ENCODE data around the gene MORN1.

The MORN1 gene

DNA sequence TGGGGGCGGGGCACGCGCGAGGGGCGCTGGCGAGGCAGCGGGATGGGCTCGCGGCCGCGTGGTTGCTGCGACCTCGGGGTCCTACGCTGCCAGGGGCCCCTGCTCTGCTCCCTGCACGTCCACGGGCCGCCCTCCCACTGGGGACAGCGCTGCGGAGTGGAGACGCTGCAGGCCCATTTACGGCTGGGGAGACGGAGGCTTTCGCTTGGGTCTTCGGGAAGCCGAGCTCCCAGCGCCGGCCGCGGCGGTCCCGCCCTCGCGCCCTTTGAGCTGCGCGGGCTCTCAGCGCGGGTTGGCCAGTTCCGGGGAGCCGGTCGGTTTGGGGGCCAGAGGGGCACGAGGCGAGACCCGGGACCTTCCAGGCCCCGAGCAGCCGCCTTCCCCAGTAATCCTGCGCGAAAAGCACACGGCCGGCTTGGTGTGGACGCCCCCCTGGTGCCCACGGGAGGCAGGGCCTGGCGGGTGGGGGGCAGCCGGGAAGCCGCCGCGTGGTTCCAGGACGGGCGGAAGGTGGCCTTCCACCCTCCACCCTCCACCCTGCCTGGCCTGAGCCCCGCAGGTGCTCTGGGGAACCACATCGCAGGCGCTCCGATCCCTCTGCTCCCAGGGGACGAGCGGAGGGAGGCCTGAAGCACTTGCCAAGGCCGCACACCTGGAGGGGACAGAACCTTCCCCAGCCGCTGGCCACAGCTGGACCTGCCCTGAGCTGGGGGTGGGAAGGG lies 21.6 kb upstream of the MORN1 start:
- peak; percentile 39 for DNase-seq (ENCODE audit: low read depth)
- H3K4me3 ChIP-seq (ENCODE audit: control insufficient read depth, low read depth, low read length): peak overlapping the region; percentile 58
- TF ChIP-seq, protein P1, sequence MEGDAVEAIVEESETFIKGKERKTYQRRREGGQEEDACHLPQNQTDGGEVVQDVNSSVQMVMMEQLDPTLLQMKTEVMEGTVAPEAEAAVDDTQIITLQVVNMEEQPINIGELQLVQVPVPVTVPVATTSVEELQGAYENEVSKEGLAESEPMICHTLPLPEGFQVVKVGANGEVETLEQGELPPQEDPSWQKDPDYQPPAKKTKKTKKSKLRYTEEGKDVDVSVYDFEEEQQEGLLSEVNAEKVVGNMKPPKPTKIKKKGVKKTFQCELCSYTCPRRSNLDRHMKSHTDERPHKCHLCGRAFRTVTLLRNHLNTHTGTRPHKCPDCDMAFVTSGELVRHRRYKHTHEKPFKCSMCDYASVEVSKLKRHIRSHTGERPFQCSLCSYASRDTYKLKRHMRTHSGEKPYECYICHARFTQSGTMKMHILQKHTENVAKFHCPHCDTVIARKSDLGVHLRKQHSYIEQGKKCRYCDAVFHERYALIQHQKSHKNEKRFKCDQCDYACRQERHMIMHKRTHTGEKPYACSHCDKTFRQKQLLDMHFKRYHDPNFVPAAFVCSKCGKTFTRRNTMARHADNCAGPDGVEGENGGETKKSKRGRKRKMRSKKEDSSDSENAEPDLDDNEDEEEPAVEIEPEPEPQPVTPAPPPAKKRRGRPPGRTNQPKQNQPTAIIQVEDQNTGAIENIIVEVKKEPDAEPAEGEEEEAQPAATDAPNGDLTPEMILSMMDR (conservative IDR thresholded peaks at IDR 0.05; ENCODE audit: control insufficient read depth, insufficient read depth, low read depth, low read length): no peak

DNA sequence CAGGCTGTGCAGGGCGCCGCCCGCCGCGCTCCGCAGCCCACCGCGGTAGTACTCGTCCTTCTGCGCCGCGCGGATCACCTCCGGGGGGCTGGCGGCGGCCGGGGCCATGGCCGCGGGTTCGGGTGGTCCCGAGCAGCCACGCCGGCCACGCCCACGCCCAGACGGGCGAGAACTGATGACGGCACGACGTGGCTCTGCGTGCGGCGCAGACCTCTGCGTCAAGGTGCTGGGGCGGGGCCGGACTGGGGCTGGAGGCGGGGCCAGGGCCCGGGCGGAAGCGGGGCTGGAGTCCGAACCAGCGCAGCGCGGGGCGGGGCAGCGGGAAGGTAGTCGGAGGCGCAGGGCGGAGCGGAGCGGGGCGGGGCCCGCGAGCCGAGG lies 21.0 kb upstream of the MORN1 start, which contains the start of gene PEX10:
TSS of gene PEX10 (minus strand) at position 170 of the 378 bp plus-strand sequence. CDS start at position 108, 62 bp downstream.
- peak; percentile 88 for DNase-seq (ENCODE audit: low read depth)
- peak within 1 kb of the TSS; percentile 73 for H3K4me3 ChIP-seq (ENCODE audit: control insufficient read depth, low read depth, low read length)
- TF ChIP-seq, protein P1 (conservative IDR thresholded peaks at IDR 0.05; ENCODE audit: control insufficient read depth, insufficient read depth, low read depth, low read length): no peak

DNA sequence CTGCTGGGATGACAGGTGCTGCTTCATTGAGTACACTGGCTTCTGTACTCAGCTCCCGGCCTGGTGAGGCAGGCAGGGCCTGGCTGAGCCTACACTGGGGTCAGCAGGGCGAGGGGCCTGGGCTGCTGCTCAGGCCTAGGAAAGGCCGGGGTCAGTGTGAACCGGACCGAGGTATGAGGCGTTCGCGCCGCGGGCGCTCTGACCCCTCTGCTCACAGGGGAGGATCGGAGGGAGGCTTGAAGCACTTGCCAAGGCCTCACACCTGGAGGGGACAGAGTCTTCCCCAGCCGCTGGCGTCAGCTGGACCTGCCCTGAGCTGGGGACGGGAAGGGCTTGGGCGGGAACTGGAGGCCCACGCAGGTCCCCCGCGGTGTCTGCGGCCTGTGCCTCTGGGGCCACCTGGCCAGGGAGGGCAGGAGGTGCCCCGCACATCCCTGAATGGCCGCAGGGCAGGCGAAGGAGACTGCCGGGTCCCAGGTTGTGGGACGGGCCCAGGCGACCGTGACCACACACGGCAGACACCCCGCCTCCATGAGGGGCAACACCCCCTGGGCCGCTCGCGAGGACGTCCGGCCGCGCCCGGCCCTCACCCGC lies 20.5 kb upstream of the MORN1 start:
- TF ChIP-seq, protein P1 (conservative IDR thresholded peaks at IDR 0.05; ENCODE audit: control insufficient read depth, insufficient read depth, low read depth, low read length): no peak
- peak overlapping the region; percentile 73 for H3K4me3 ChIP-seq (ENCODE audit: control insufficient read depth, low read depth, low read length)
- DNase-seq (ENCODE audit: low read depth): no peak

DNA sequence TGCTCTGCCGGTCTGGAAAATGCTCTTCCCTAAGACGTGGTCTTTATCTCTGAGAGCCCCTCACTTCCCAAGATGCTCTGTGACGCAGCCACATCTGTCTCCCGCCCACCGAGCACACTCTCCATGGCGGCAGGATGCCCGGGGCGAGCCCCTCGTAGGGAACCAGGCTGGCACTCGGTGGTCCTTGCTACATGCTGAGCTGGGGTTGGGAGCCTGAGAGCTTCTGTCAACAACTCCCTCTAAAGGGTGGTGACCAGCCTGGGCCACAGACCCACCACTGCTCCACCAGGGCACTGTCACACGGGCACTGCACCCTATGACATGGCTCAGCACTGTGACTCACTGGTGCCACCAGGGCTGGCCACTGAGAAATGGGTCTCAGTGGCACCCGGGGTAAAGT lies 18.4 kb upstream of the MORN1 start:
- TF ChIP-seq, protein P1 (conservative IDR thresholded peaks at IDR 0.05; ENCODE audit: control insufficient read depth, insufficient read depth, low read depth, low read length): no peak
- H3K4me3 ChIP-seq (ENCODE audit: control insufficient read depth, low read depth, low read length): no peak overlapping the region
- DNase-seq (ENCODE audit: low read depth): no peak

DNA sequence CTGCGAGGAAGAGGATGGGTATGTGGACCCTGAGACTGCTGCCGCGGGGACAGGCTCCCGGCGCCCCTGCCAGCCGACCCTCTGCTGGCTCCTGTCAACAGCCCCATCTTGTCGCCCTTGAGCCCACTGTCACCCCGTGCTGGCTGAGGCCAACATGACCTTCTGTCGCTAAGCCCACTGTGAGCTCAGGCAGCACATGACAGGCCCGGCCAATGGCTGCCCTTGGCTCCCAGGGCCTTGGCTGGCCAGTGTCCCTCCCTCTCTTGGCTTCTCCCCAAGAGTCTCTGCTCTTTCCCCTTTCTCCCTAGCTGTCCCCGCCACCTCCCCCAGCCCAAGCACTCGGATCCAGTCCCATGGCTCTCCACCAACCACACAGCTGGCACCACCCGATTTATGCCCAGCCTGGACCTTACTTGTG lies 17.5 kb upstream of the MORN1 start:
- no peak for DNase-seq (ENCODE audit: low read depth)
- no peak overlapping the region for H3K4me3 ChIP-seq (ENCODE audit: control insufficient read depth, low read depth, low read length)
- TF ChIP-seq, protein P1 (conservative IDR thresholded peaks at IDR 0.05; ENCODE audit: control insufficient read depth, insufficient read depth, low read depth, low read length): no peak

DNA sequence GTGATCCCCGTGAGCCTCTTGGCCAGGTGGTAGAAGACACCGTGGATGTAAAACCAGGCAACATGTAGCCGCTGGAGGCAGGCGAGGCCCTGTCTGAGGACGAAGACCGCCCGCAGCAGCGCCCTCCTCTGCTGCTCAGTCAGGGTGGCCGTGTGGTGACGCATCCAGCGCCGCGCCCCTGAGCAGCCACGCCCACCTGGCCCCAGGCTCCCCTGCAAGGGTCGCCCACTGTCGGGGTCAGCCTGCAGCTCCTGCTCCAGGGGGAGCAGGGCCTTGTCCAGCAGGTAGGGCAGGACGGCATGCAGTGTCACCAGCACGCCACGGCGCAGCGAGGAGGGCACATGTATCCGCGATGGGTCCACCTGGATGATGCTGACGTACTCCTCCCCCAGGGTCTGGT lies 17.1 kb upstream of the MORN1 start:
- DNase-seq (ENCODE audit: low read depth): no peak
- no peak overlapping the region for H3K4me3 ChIP-seq (ENCODE audit: control insufficient read depth, low read depth, low read length)
- TF ChIP-seq, protein P1 (conservative IDR thresholded peaks at IDR 0.05; ENCODE audit: control insufficient read depth, insufficient read depth, low read depth, low read length): no peak
